ENCODE results near the gene AGMO.

AGMO gene

DNA sequence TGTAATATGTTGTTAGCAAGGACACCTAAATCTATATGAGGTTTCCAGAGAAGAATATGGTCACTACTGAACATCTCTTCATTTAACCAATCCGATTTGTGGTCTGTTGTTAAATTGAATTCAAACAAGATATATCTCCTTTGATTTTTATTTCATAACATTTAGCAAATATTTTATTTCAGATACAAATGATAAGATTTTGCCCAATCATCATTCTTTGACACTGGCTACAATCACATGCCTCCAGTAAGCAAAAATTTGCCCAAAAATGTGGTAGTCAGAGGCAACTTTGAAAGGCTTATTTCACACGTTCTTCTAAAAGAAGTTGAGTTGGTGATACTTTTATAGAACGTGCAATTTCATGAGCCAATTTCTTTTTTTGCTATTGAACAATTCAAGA lies 44.7 kb upstream of the AGMO start:
- Histone ChIP-seq H3K27me3 (ENCODE audit: insufficient read depth, low read depth) (no peaks in the 10 kb centered on the region), H3K79me2 (ENCODE audit: insufficient read depth, low read depth) (no peaks in the 10 kb centered on the region), H3K27ac (no peak overlapping the region), H3K9ac (no peak overlapping the region), H3K4me3 (IDR thresholded peaks at IDR 0.05; ENCODE audit: insufficient read depth, low read depth, low read length) (no peak overlapping the region), H4K20me1 (ENCODE audit: insufficient read depth) (no peaks in the 10 kb centered on the region), H3K36me3 (ENCODE audit: insufficient read depth) (no peaks in the 10 kb centered on the region), H3K4me2 (no peak overlapping the region), H2AFZ (ENCODE audit: low read depth) (no peak overlapping the region), H3K4me1 (ENCODE audit: low read depth, poor library complexity, severe bottlenecking) (no peaks in the 10 kb centered on the region)
- TF ChIP-seq CTCF (conservative IDR thresholded peaks at IDR 0.05; ENCODE audit: low read depth, low read length), result no peak

DNA sequence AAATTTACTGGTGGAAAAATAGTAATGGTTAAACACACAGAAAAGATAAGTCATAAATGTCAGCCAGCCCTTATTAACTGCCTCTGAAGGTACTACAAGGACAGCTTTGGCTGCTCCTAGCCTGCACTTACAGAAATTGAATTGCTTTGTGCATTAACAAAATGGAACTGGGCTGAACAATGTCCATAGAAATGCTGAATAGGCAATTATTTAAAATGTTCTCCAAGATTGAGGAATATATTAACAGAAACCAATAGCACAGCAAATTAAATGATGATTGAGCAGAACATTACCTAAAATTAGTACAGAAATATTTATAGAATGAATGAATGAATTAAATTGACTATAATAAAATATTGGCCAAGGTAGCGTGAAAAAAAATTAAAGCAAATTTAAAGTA lies 42.4 kb upstream of the AGMO start:
- H4K20me1 ChIP-seq (ENCODE audit: insufficient read depth), result no peaks in the 10 kb centered on the region
- H3K79me2 ChIP-seq (ENCODE audit: insufficient read depth, low read depth), result no peaks in the 10 kb centered on the region
- no peak overlapping the region for H3K9ac ChIP-seq
- H3K36me3 ChIP-seq (ENCODE audit: insufficient read depth), result no peaks in the 10 kb centered on the region
- H3K4me1 ChIP-seq (ENCODE audit: low read depth, poor library complexity, severe bottlenecking), result no peaks in the 10 kb centered on the region
- H3K27me3 ChIP-seq (ENCODE audit: insufficient read depth, low read depth), result no peaks in the 10 kb centered on the region
- no peak overlapping the region for H3K27ac ChIP-seq
- no peak overlapping the region for H2AFZ ChIP-seq (ENCODE audit: low read depth)
- no peak overlapping the region for H3K4me3 ChIP-seq (IDR thresholded peaks at IDR 0.05; ENCODE audit: insufficient read depth, low read depth, low read length)
- H3K4me2 ChIP-seq, result no peak overlapping the region
- no peak for TF ChIP-seq CTCF (conservative IDR thresholded peaks at IDR 0.05; ENCODE audit: low read depth, low read length)

DNA sequence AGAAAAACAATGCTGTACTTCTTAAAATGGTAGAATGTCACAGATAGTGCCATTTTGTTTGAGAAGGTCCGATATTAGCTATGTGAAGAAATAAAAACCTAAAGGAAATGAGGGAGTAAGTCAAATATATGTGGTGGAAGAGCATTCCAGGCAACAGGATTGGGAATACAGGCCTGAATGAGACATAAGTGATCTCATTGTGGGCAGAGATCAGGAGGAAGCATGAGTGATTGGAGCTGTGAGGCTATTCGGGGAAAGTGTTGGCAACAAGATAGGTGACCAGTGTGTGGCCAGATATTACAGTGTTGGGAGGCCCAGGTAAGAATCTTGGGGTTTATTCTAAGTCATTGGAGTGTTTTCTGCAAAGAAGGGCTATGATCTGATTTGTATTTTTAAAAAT lies 41.3 kb upstream of the AGMO start:
- Histone ChIP-seq H3K27me3 (ENCODE audit: insufficient read depth, low read depth) (no peaks in the 10 kb centered on the region), H3K27ac (no peak overlapping the region), H2AFZ (ENCODE audit: low read depth) (no peak overlapping the region), H3K4me2 (no peak overlapping the region), H3K36me3 (ENCODE audit: insufficient read depth) (no peaks in the 10 kb centered on the region), H4K20me1 (ENCODE audit: insufficient read depth) (no peaks in the 10 kb centered on the region), H3K79me2 (ENCODE audit: insufficient read depth, low read depth) (no peaks in the 10 kb centered on the region), H3K4me1 (ENCODE audit: low read depth, poor library complexity, severe bottlenecking) (no peaks in the 10 kb centered on the region), H3K9ac (no peak overlapping the region), H3K4me3 (IDR thresholded peaks at IDR 0.05; ENCODE audit: insufficient read depth, low read depth, low read length) (no peak overlapping the region)
- no peak for TF ChIP-seq CTCF (conservative IDR thresholded peaks at IDR 0.05; ENCODE audit: low read depth, low read length)

DNA sequence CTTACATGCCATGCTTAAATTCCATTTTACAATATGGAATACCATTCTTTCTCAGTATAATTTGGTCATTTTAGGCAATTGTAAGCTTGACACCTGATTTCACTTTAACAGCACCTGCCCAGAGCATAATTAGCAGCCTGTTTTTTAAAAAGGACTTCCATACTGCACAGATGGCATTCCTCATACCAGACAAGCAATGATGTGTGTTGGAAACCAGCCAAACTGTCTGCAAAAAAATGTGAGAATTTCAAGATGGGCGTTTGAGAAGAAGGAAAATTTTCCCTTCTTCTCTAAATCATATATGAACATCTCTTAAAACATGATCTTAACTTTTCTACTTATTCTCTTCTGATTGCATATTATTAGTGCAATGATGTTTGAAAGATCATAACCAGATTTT lies 40.4 kb upstream of the AGMO start:
- no peak for TF ChIP-seq CTCF (conservative IDR thresholded peaks at IDR 0.05; ENCODE audit: low read depth, low read length)
- Histone ChIP-seq H3K4me1 (ENCODE audit: low read depth, poor library complexity, severe bottlenecking) (no peaks in the 10 kb centered on the region), H3K4me3 (IDR thresholded peaks at IDR 0.05; ENCODE audit: insufficient read depth, low read depth, low read length) (no peak overlapping the region), H2AFZ (ENCODE audit: low read depth) (no peak overlapping the region), H3K36me3 (ENCODE audit: insufficient read depth) (no peaks in the 10 kb centered on the region), H3K27ac (no peak overlapping the region), H3K9ac (no peak overlapping the region), H3K4me2 (no peak overlapping the region), H3K27me3 (ENCODE audit: insufficient read depth, low read depth) (no peaks in the 10 kb centered on the region), H3K79me2 (ENCODE audit: insufficient read depth, low read depth) (no peaks in the 10 kb centered on the region), H4K20me1 (ENCODE audit: insufficient read depth) (no peaks in the 10 kb centered on the region)

DNA sequence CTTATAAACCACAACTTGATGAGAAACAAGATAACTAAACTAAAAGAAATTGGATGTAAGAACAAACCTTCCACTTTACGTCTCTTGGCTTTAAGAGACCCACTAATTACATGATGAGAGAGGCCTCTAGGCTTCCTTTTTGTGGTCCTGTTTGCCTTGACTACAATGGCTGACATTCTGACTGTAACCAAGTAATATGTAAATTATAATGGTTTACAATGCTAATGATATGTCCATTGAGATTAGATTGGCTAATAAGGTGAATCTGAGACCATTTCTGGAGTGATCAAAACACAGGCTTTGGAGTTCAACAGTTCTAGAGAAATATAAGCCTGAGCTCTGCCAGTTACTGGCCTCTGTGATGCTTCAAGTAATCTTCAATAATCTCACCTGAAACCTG lies 39.4 kb upstream of the AGMO start:
- H3K79me2 ChIP-seq (ENCODE audit: insufficient read depth, low read depth), result no peaks in the 10 kb centered on the region
- TF ChIP-seq CTCF (conservative IDR thresholded peaks at IDR 0.05; ENCODE audit: low read depth, low read length), result no peak
- no peak overlapping the region for H2AFZ ChIP-seq (ENCODE audit: low read depth)
- H3K4me2 ChIP-seq, result no peak overlapping the region
- no peak overlapping the region for H3K9ac ChIP-seq
- H3K27ac ChIP-seq, result no peak overlapping the region
- H3K27me3 ChIP-seq (ENCODE audit: insufficient read depth, low read depth), result no peaks in the 10 kb centered on the region
- no peaks in the 10 kb centered on the region for H3K36me3 ChIP-seq (ENCODE audit: insufficient read depth)
- H4K20me1 ChIP-seq (ENCODE audit: insufficient read depth), result no peaks in the 10 kb centered on the region
- no peak overlapping the region for H3K4me3 ChIP-seq (IDR thresholded peaks at IDR 0.05; ENCODE audit: insufficient read depth, low read depth, low read length)
- no peaks in the 10 kb centered on the region for H3K4me1 ChIP-seq (ENCODE audit: low read depth, poor library complexity, severe bottlenecking)
